CD4-positive, alpha-beta T cell treated with Interleukin-4 for 1 hour (primary cell): Measurements from ENCODE around the gene ECSIT.
"Not testable (repeated sequence)": the region's sequence is repeated elsewhere in the genome, so short reads cannot be mapped to it uniquely, and the experiment has no call there.

Experiments
- DNase-seq, 2 donors: peaks; one replicate each; pipeline ENCODE4 v3.0.0-alpha.2; 2020 to 2022

The ECSIT gene, protein sequence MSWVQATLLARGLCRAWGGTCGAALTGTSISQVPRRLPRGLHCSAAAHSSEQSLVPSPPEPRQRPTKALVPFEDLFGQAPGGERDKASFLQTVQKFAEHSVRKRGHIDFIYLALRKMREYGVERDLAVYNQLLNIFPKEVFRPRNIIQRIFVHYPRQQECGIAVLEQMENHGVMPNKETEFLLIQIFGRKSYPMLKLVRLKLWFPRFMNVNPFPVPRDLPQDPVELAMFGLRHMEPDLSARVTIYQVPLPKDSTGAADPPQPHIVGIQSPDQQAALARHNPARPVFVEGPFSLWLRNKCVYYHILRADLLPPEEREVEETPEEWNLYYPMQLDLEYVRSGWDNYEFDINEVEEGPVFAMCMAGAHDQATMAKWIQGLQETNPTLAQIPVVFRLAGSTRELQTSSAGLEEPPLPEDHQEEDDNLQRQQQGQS

DNA sequence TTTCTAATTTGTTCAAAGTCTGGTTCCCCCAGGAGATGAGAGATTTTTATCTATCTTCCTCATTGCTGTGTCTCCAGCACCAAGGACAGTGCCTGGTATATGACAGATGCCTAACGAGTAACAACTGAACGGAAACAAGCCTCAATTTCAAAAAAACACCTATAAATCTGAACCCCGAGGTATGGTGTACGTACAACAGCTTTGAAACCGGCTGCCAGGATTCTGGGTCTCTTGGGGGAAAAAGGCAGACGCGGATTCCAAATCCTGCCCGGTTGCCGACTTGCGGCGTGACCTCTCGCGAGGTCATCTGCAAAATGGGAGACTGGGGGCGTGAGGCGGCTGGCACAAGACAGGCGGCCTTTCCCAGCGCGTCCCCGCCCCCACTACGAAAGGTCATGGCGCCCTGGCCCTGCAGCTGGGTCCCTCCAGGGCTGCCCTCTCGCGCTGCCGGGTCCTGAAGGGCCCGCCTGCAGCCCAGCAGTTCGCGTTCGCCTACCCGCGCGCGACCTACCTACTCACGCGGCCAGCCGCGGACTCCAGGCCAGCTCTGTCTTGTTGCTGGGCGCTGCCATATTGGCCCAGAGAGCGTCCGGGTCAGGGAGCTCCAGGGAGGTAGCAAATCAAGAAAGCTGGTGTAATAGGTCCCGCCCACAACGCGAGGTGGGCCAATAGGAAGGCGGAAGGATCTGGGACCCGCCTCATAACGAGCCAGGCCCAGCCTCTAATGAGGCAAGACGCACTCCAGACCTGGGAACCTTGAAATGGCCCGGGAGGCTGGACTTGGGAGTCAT lies at the start of gene ECSIT:
TSS of gene ECSIT (minus strand) at position 584 of the 791 bp plus-strand sequence. CDS start 9,964 bp downstream, outside the sequence.
- DNase-seq: peak; percentile 95 to 96

DNA sequence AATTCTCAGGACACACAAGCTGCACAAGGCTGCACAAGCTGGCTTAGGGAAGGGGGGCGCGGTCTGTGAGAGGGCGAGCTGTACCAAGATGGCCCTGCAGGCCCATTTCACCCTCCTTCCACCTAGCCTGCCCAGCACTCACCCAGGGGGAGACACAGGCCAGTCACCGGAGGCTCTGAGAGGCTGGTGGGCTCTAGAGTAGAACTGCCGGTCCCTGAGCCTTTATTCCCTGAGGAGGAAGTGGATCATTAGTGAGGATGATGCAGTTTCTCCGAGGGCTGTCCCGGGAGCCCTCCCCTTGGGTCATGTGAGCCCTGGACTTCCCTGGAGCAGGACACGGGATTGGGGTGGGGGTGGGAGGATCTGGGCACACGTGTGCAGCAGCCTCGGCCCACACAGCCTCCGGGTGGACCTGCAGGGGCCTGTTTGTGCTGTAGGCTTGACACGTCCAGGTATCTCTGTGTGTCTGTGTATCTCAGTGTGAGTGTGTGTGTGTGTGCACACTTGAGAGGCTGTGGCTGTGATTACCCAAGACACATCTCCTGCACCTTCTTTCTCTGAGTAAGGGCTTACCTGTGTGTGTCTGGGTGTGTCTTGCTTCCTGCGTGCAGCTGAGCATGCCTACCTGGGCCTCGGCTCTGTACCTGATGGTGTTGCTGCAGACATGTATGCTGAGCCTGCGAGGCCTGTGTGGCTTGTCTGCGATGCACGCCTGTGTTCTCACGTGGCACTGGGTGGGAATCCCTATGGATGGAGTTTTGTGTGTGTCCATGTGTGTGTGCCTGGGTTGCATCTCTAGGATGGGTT lies 48.7 kb upstream of the ECSIT start, which contains the start of gene ACP5:
TSS of gene ACP5 (minus strand) at position 195 of the 807 bp plus-strand sequence. CDS start 328 bp downstream, outside the sequence.
- no peak for DNase-seq

DNA sequence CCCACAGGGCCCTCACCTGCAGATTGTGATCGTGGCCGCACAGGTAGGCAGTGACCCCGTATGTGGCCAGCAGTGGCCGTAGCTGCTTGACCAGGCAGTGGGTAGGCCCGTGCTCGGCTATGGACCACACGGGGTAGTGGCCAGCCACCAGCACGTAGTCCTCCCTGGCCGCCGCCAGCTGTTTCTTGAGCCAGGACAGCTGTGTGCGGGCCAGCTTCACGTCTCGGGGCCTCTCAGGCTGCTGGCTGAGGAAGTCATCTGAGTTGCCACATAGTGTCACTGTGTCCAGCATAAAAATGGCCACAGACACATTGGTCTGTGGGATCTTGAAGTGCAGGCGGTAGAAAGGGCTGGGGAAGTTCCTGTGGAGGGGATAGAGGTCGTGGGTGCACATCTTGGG lies 47.3 kb upstream of the ECSIT start:
- DNase-seq: no peak

DNA sequence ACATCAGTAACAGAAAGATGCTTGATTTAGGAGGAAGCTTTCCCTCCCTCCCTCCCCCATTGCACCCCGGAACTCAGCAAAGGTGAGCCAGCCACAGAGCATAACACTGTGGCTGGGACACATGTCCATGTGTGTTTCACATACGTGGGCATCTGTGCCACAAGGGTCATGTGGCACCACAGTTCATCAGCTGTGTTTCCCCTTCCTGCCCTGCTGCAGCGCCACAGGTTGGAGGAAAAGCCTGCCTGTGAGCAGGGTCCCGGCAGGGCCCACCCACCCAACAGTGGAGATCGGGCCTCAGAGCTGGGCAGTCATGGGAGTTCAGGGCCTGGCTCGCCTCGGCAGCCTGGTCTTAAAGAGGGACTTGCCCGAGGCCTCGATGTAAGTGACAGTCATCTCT lies 45.8 kb upstream of the ECSIT start:
- DNase-seq: peak in 1 of 2 donors; percentile 32

DNA sequence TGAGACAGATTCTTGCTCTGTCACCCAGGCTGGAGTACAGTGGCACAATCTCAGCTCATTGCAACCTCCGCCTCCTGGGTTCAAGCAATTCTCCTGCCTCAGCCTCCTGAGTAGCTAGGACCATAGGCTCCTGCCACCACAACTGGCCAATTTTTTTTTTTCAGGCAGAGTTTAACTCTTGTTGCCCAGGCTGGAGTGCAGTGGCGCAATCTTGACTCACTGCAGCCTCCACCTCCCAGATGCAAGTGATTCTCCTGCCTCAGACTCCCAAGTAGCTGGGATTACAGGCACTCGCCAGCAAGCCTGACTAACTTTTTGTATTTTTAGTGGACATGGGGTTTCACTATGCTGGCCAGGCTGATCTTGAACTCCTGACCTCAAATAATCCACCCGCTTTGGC lies 44.8 kb upstream of the ECSIT start:
- DNase-seq: not testable (repeated sequence)

DNA sequence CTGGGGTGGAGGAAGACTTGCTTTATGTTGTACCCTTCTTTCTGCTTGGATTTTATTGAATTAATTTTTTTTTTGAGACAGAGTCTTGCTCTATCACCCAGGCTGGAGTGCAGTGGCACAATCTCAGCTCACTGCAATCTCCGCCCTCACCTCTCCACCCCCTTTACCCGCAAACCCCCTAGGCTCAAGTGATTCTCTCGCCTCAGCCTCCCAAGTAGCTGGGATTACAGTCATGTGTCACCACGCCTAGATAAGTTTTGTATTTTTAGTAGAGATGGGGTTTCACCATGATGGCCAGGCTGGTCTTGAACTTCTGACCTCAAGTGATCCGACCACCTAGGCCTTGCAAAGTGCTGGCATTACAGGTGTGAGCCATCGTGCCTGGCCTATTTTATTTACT lies 44.4 kb upstream of the ECSIT start:
- DNase-seq: not testable (repeated sequence)

DNA sequence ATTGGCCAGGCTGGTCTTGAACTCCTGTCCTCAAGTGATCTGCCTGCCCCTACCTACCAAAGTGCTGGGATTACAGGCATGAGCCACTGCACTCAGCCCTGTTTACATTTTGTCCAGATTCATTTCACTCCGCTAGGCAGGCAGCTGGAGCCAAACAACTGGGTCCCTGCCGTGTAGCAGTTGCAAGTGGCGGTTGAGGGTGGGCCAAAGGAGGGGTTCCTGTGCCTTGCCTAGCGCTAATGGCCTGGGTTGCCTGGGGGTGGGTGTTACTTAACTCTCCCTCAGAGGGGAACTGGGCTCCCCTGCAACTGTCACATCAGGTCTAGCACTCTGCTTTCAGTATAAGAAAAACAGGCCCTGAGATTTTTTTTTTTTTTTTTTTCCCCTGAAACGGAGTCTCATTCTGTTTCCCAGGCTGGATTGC lies 41.1 kb upstream of the ECSIT start:
- DNase-seq: no peak

DNA sequence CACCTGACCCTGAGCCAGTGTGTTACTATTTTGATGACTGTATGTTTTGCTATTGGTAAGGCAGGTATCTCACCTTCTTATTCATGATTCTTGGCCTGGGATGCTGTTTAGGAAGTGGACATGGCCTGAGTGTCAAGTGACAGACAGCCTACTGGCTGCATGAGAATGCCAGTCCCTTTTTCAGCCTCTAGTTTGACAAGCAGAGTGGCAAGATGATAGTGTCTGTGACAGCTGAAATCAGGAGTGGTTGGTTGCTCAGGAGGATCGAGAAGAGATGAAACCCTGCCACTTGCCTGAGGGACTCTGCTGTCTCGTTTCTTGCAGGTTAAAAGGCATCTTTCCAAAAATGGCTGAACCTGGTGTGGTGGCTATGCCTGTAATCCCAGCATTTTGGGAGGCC lies 37.2 kb upstream of the ECSIT start:
- no peak for DNase-seq

DNA sequence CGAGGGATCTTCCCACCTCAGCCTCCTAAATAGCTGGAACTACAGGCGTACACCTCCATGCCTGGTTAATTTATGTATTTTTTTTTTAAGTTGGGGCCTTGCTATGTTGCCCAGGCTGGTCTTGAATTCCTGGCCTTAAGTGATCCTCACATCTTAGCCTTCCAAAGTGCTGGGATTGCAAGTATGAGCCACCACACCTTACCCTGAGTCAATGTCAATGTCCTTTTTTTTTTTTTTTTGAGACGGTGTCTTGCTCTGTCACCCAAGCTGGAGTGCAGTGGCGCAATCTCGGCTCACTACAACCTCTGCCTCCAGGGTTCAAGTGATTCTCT lies 36.7 kb upstream of the ECSIT start:
- DNase-seq: not testable (repeated sequence)

DNA sequence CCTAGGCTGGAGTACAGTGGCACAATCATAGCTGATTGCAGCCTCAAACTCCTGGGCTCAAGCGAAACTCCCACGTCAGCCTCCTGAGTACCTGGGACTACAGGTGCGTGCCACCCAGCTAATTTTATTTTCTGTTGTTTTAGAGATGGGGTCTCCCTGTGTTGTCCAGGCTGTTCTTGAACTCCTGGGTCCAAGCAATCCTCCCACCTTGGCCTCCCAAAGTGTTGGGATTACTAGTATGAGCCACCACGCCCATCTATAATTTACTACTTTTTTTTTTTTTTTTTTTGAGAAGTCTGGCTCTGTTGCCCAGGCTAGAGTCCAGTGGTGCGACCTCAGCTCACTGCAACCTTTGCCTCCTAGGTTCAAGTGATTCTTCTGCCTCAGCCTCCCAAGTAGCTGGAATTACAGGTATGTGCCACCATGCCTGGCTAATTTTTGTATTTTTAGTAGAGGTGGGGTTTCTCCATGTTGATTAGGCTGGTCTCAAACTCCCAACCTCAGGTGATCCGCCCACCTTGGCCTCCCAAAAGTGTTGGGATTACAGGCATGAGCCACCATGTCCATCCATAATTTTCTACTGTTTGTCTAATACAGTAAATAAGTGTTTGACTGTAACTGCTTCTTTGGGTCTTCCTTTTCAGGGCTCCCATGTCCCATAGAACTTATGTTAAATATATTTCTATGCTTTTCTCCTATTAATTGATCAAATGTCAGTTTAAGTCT lies 35.3 kb upstream of the ECSIT start:
- DNase-seq: not testable (repeated sequence)

DNA sequence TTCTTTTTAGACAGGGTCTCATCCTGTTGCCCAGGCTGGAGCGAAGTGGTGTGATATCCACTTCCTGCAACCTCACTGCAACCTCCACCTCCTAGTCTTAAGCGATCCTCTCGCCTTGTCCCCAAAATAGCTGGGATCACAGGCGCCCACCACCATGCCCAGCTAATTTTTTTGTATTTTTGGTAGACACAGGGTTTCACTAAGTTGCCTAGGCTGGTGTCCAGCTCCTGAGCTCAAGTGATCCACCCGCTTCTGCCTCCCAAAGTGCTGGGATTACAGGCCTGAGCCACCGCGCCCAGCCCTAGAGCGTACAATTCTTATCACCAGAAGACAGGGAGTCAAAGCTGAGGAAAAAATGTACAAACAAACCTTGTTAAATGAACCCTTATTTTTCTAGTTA lies 34.6 kb upstream of the ECSIT start:
- no peak for DNase-seq

DNA sequence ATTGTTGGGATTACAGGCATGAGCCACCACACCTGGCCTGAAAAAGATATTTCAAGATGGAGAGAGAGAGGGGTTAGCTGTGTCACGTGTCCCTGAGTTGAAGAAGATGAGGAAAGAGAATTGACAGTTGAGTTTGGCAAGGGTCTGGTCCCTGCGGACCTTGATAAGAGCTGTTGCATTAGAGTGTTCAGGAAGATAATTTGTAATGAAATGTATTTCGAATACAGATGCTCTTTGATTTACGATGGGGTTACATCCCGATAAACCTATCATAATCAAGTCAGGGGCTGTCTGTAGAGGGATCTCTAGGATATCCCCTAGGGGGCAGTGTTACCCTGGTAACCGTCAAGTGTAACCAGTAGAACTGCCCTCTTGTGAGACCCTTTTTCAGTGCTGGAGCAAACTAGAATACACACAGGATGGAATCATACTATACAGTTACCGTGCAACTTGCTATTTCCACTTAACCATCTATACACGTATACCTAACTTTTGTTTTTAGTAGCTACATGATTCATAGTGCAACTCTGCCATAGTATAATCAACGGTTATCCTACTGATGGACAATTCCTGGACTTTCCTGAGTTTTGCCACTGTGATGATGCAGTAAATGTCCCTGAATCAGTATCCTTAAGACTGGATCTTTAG lies 31.6 kb upstream of the ECSIT start:
- DNase-seq: peak; percentile 79 to 82

DNA sequence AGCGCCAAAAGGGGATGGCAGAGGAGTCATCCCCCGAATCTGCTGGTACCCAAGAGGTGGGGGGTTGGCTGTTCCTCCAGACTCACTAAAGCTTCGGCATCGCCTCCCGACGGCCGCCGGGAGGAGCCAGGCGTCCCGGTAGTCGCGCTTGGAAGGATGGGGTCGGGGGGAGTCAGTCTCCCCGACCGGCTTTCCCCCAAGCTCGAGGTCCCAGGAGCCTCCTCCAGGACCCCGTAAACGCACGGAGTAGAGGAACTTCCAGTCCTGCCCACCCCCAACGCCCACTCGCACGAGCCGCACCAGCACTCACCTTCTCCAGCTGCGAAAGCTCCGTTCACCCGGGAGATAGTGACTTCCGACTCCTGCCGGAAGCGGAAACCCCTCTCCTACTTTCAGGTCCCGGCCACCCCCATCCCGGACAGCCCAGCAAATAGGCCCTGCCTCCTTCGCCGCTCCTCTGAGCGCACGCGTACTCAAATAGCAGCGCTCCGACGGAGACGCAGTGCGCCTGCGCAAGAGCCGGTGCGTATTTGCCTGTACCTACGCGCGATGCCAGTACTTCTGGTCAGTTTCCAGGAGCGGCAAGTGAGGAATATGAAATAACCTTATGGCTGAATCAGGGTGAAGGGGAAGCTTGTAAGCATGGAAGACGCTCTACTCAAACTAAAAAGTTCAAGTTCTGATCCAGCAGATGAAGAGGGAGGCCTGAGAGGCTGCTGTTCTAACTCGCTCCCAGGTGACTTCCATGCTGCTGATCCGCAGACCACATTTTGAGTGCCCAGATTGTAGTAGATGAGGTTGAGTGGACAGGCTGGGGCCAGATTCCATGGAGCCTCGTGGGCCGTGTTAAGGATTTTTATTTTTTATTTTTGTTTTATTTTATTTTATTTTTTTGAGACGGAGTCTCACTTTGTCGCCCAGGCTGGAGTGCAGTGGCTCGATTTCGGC lies 30.2 kb upstream of the ECSIT start, which contains the start of gene ELOF1:
TSS of gene ELOF1 (minus strand) at position 350 of the 948 bp plus-strand sequence. CDS start 4,883 bp downstream, outside the sequence.
- peak; percentile 97 to 98 for DNase-seq

DNA sequence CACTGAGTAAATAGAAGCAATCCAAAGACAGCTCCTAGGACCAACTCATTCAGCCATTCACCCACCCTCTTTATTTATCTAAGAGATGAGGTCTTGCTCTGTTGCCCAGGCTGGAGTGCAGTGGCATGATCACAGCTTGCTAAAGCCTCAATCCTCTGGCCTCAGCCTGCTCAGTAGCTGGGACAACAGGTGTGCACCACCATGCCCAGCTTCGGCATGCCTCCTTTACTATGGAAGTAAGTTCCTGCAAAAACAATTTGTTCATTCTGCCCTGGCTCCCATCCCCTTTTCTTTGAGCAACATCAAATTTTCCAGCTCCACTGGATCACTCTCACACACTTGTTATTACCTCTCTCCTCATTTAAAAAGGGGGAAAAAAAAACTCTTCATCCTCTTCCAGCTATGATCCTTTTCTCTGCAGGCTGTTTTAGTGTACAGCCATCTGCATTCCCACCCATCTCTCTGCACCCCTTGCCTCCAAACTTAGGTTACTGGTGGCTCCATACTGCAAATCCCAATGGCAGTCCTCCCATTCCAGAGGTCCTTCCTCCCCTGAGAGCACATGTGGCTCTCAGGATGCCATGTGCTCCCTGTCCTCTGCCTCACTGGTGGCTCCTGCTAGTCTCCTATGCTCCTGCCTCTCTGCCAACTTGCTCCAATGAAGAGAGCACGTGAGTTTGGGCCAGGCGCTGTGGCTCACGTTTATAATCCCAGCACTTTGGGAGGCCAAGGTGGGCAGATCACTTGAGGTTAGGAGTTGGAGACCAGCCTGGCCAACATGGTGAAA lies 27.9 kb upstream of the ECSIT start:
- DNase-seq: no peak

DNA sequence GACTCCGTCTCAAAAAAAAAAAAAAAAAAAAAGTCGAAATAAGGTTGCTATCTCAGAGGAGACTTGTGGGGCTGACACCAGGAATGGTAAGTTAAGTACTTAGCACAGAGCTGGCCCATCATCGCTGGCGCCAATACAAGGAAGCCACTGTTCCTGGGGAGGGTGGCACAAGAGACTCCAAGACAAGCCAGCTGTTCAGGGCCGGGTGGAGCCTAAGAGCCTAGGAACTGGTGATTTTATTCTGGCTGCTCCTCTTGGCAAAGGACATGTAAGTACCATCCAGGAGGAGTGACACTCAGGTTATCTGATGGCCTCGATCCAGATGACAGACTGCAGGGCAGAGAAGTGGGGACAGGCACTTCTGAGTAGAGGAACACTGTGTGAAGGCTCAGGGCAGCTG lies 26.3 kb upstream of the ECSIT start:
- DNase-seq: no peak

DNA sequence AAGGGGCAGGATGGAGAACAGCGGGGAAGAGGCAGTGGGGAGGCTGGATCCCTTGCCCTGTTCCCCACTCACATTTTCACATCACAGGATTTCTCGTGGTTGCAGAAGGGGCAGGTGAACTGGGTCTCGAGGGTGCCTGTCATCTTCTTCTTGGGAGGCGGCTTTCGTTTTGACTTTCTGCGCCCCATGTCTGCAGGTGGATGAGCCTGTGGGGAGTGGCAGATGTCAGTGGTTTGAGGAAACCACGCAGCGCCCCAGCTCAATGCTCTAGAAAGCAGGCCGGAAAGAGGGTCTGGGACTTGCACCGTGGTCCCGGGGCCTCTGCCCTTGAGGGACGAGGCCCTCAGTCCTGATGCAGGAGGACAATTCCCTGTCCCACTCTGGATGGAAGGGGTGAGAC lies 25.2 kb upstream of the ECSIT start:
- DNase-seq: no peak

DNA sequence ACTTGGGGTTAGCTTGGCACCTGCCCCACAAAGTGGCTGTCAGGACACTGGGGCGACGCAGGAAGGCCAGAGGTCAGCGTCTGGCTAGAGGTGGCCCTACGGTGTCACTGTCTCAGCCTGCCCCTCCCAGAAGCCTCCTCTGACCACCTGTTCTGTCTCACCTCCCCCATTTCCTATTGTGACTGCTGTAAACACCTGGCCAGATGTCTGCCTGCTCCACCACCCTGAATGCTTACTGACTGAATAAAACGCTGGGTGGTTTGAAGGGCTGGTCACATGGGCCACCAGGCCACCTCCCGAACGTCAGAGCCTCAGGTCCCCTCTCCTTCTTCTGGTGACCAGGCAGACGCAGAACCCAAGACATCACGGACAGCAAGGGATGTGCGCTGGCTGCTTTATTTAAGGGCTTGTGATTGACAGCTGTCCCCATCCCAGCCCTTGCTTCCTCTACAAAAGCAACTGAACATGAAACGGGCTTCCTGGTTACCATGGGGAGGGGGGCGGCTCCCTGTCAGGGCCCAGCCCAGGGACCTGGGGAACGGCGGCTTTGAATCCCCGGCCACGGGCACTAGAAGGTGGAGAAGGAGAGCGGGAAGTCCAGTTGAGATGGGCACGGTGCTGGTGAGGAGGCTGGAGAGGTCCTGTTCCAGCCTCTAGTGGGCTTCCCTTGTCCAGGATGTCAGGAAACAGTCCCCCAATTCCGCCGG lies 23.9 kb upstream of the ECSIT start:
- no peak for DNase-seq

DNA sequence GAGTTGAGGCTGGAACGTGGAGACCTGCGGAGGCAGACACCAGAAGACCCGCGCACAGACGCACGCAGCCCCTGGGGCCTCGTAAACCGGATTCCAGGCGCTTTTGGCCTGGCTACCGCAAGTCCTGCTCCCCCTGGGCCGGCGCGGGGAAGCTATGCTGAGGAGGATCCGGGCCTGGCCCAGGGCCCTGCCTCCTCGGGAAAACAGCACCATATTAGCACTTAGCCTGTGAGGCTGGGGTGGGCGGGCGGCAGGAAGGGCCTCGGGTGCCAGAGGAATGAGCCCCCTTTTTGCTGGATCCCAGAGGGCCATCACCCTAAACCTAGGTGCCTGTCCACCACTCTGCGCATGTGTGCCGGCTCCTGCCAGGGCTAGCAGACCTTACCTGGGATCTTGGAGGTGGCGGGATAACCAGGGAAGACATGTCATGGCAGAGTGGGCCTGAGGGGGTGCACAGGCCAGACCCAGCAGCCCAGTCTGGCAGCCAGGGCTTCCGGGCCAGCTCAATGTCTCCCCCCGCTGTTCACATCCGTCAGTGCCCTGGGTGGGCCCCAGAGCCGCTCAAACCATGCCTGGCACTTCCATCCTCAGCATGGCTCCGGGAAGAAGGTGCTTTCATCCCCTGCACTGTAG lies 22.8 kb upstream of the ECSIT start:
- no peak for DNase-seq
